Endothelial cell of umbilical vein (primary cell): Measurements from ENCODE around the gene SERPINB3. TPM values are rescaled to one million over a fixed set of nuclear protein-coding genes. Genes with fewer than 3 reads are reported as not detected.

Experiments used
- BruUV-seq: library from RNA; stranded (reverse); fragments of 400-500 nt; replicated peaks from 2 replicates; lab custom pipeline; 2021; lab: Mats Ljungman, UMichigan
- CTCF ChIA-PET: fragments of 300-600, 350-600 bp; sonication (Branson Sonifier 250); formaldehyde crosslinking; loops from one replicate; lab custom pipeline; 2021; ENCODE audit warnings: antibody characterized with exemption, inconsistent platforms; lab: Charles Lee
- POLR2A ChIA-PET: fragments of 300-600, 350-600 bp; sonication (Branson Sonifier 250); formaldehyde crosslinking; loops from one replicate; lab custom pipeline; 2021; ENCODE audit warnings: antibody characterized with exemption, inconsistent platforms; lab: Charles Lee
- DNase-seq: peaks from one replicate; pipeline ENCODE4 v3.0.0-alpha.2; 2011; ENCODE audit warnings: low read depth, low spot score
- FAIRE-seq: peaks from 2 replicates; lab custom pipeline; 2011; peaks lifted over from hg19 to GRCh38; lab: Jason Lieb, UNC
- H2AFZ ChIP-seq: 2 replicates; pipeline ENCODE4 v1.6.0; 2012; ENCODE audit warnings: low read depth, low read length, control low read depth, inconsistent platforms
- H3K27ac ChIP-seq: 2 replicates; pipeline ENCODE4 v1.5.1; 2011; ENCODE audit warnings: low read depth, mild to moderate bottlenecking, control low read depth, low read length, moderate library complexity; ENCODE audit not compliant: insufficient read depth
- H3K27me3 ChIP-seq, 2 experiments: 2 replicates each; pipeline versions ENCODE4 v1.6.0 to v1.6.1; 2011; ENCODE audit warnings: low read length in 2 of 2, mixed read lengths in 1 of 2; ENCODE audit not compliant: control insufficient read depth in 2 of 2, insufficient read depth in 2 of 2
- H3K36me3 ChIP-seq, 2 experiments: 2 replicates in 1 of 2; 3 replicates in 1 of 2; pipeline ENCODE4 v1.5.1; 2011; ENCODE audit warnings: low read length in 2 of 2, mild to moderate bottlenecking in 1 of 2, moderate library complexity in 1 of 2; ENCODE audit not compliant: control insufficient read depth in 2 of 2, insufficient read depth in 2 of 2; ENCODE audit errors: extremely low read depth in 1 of 2
- H3K4me1 ChIP-seq: 3 replicates; pipeline ENCODE4 v1.5.1; 2011; ENCODE audit warnings: mild to moderate bottlenecking, low read length; ENCODE audit not compliant: control insufficient read depth, insufficient read depth; ENCODE audit errors: extremely low read depth
- H3K4me2 ChIP-seq: 2 replicates; pipeline ENCODE4 v1.6.1; 2011; ENCODE audit warnings: low read length, control low read depth, mixed read lengths; ENCODE audit not compliant: insufficient read depth
- H3K4me3 ChIP-seq, 3 experiments: fragments of 200-600 bp in 1 of 3; sonication (generic), shearing (Covaris generic) in 1 of 3; replicated peaks in 1 of 3; 2 replicates each; pipeline ENCODE4 v1.5.1; 2011 to 2016; ENCODE audit warnings: control low read depth in 3 of 3, low read length in 3 of 3, mild to moderate bottlenecking in 2 of 3, inconsistent platforms in 1 of 3, low read depth in 1 of 3, moderate library complexity in 1 of 3; ENCODE audit not compliant: insufficient read depth in 1 of 3
- H3K79me2 ChIP-seq: 2 replicates; pipeline ENCODE4 v1.6.0; 2012; ENCODE audit warnings: low read length, inconsistent platforms; ENCODE audit not compliant: control insufficient read depth, insufficient read depth
- H3K9ac ChIP-seq: replicated peaks from 2 replicates; pipeline ENCODE3; 2011; ENCODE audit warnings: low read length, control low read depth; ENCODE audit not compliant: insufficient read depth; ENCODE audit errors: extremely low read depth
- H3K9me1 ChIP-seq: replicated peaks from 3 replicates; pipeline ENCODE4 v1.6.0; 2011; ENCODE audit warnings: mild to moderate bottlenecking, low read length; ENCODE audit not compliant: control insufficient read depth, insufficient read depth; ENCODE audit errors: extremely low read depth
- H3K9me3 ChIP-seq: replicated peaks from 2 replicates; pipeline ENCODE4 v1.5.1; 2012; ENCODE audit warnings: low read length, inconsistent platforms; ENCODE audit not compliant: control insufficient read depth, insufficient read depth
- H4K20me1 ChIP-seq: replicated peaks from 2 replicates; pipeline ENCODE3; 2011; ENCODE audit warnings: mild to moderate bottlenecking, low read length; ENCODE audit not compliant: control insufficient read depth, insufficient read depth; ENCODE audit errors: extremely low read depth
- CTCF ChIP-seq, 2 donors: IDR thresholded peaks; 1 replicate in 1 of 2; 2 replicates in 1 of 2; pipeline ENCODE4 v1.5.1; 2011; ENCODE audit warnings: low read length in 2 of 2, mild to moderate bottlenecking in 2 of 2, moderate library complexity in 2 of 2, control low read depth in 1 of 2, inconsistent platforms in 1 of 2, low read depth in 1 of 2; ENCODE audit not compliant: insufficient read depth in 1 of 2; ENCODE audit errors: extremely low read depth in 1 of 2
- EZH2 ChIP-seq: IDR thresholded peaks from 2 replicates; pipeline ENCODE4 v1.6.1; 2012; ENCODE audit warnings: borderline replicate concordance, low read depth, mild to moderate bottlenecking, moderate library complexity, low read length, inconsistent platforms; ENCODE audit not compliant: severe bottlenecking
- FOS ChIP-seq: IDR thresholded peaks from 2 replicates; pipeline ENCODE4 v1.6.1; 2011; ENCODE audit warnings: mild to moderate bottlenecking, low read length, moderate library complexity, borderline replicate concordance; ENCODE audit not compliant: insufficient read depth
- GATA2 ChIP-seq: IDR thresholded peaks from 2 replicates; pipeline ENCODE4 v1.7.0; 2011; ENCODE audit warnings: low read depth, mild to moderate bottlenecking, moderate library complexity, mixed read lengths, low read length; ENCODE audit not compliant: insufficient read length, insufficient read depth
- JUN ChIP-seq: IDR thresholded peaks from 2 replicates; pipeline ENCODE4 v1.6.1; 2011; ENCODE audit warnings: borderline replicate concordance, low read depth; ENCODE audit not compliant: insufficient read length, insufficient read depth
- MAX ChIP-seq: IDR thresholded peaks from 2 replicates; pipeline ENCODE4 v1.6.1; 2011; ENCODE audit not compliant: insufficient read depth, insufficient read length
- MYC ChIP-seq: IDR thresholded peaks from one replicate; pipeline ENCODE4 v1.6.1; 2011; ENCODE audit warnings: mild to moderate bottlenecking, low read depth, low read length
- POLR2A ChIP-seq: IDR thresholded peaks from 2 replicates; pipeline ENCODE4 v1.6.1; 2012; ENCODE audit warnings: low read depth, mild to moderate bottlenecking, control low read depth, low read length
- POLR2AphosphoS5 ChIP-seq: IDR thresholded peaks from 2 replicates; pipeline ENCODE4 v1.6.1; 2012; ENCODE audit warnings: low read depth, mild to moderate bottlenecking, control low read depth, low read length, moderate library complexity; ENCODE audit not compliant: insufficient read depth
- dilution Hi-C: fragments of 300-500 bp; cut with MboI; formaldehyde crosslinking; loops from one replicate; pipeline ENCODE4 v1.15.0; 2019; ENCODE audit warnings: low sequenced_read_pairs; ENCODE audit not compliant: extremely low pct_ligation_motif_present
- intact Hi-C: fragments of 100-400 bp; cut with micrococcal nuclease; formaldehyde crosslinking; loops from one replicate; pipeline ENCODE4 v1.10.0; 2022
- polyA plus RNA-seq, 4 experiments: library from polyadenylated mRNA; depleted of rRNA in 3 of 4; stranded (reverse) in 3 of 4; unstranded in 1 of 4; fragments of >200 nt; gene quantifications; 2 replicates each; pipeline versions ENCODE4 v1.2.1 to v1.2.3, GENCODE V29; 2011 to 2012; ENCODE audit warnings: missing spikeins in 1 of 4
- total RNA-seq: library from RNA; stranded (reverse); gene quantifications from 2 replicates; pipeline ENCODE4 v1.2.3, GENCODE V29; 2021

Gene SERPINB3
- total and polyA plus RNA-seq, 2 donors (not counting 3 experiments of a cell fraction or from before 2014, with no cell fraction given): not detected

- dilution Hi-C loops: no loop called here
- Histone ChIP-seq H3K27me3 (no peaks in the 10 kb centered on the region), H3K27ac (no peak overlapping the region), H3K79me2 (no peaks in the 10 kb centered on the region), H3K9me1 (no peaks in the 10 kb centered on the region), H3K4me1 (no peaks in the 10 kb centered on the region), H3K9me3 (no peaks in the 10 kb centered on the region), H2AFZ (no peak overlapping the region), H3K4me3 (no peak overlapping the region), H3K36me3 (no peaks in the 10 kb centered on the region), H4K20me1 (no peaks in the 10 kb centered on the region), H3K9ac (no peak overlapping the region), H3K4me2 (no peak overlapping the region)
- intact Hi-C loops: no loop called here
- no peak for DNase-seq
- BruUV-seq: no TSS peak
- no peak for FAIRE-seq
- TF ChIP-seq FOS (no peak), POLR2A (no peak), GATA2 (no peak), MYC (no peak), MAX (no peak), EZH2 (no peak), CTCF (IDR thresholded peaks at IDR 0.05; ENCODE audit: extremely low read depth in 1 of 2, insufficient read depth in 1 of 2, low read depth in 1 of 2, low read length in 2 of 2) (no peak), JUN (no peak), POLR2AphosphoS5 (no peak)
- CTCF ChIA-PET: interaction anchor here (0.8 to 1.3 kb wide), 3 partner anchors 10 to 124 kb away, joined by 3 to 4 read pairs (median 3); no protein-coding TSS in a partner anchor
- POLR2A ChIA-PET: no interaction called here
Measured at GRCh38 chr18:63701952-63702351, 40.3 kb upstream of the SERPINB3 start.
